Measurements from ENCODE around the gene CEP41.

DNA sequence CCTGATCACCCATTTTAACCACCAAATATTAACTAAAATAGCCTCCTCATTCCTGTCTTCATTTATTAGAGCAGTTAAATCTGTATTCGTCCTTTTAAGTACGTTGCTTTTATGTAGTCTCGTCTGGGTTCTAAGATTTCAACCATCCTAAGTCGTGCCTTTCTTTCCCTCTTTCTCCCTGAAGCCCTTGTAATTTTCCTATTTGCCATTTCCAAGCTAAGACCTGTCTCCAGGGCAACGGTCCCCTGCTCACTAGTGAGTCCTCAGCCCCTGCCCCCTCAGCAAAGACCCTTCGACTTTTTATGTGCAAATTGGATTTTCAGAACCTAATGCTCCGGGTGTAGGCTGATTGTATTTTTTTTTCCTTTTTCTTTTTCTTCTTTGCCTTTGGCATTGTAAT is 35.0 kb upstream of the CEP41 start:
- no peak for TF ChIP-seq POLR2A (IDR thresholded peaks at IDR 0.05)
- no peak for TF ChIP-seq CTCF (IDR thresholded peaks at IDR 0.05)

Measured in Peyer's patch (tissue), 4 donors.